GM19099 (cell line): Measurements from ENCODE around the gene HECW1.

Experiments
- POLR2A ChIP-seq: IDR thresholded peaks from 3 replicates; pipeline ENCODE4 v1.6.1; 2011; ENCODE audit warnings: low read depth; ENCODE audit not compliant: insufficient read length; ENCODE audit errors: extremely low read depth

HECW1 gene

GRCh38 chr7:43533801-43534479, 421.5 kb downstream of the HECW1 start:
- TF ChIP-seq POLR2A = no peak

- TF ChIP-seq POLR2A = no peak
Observed at GRCh38 chr7:43535031-43535451, 422.6 kb downstream of the HECW1 start.

- no peak for TF ChIP-seq POLR2A
Observed at GRCh38 chr7:43535810-43536585, 423.6 kb downstream of the HECW1 start.

GRCh38 chr7:43536773-43537172, 424.3 kb downstream of the HECW1 start:
- no peak for TF ChIP-seq POLR2A

- no peak for TF ChIP-seq POLR2A
Observed at GRCh38 chr7:43537765-43538403, 425.4 kb downstream of the HECW1 start.

- no peak for TF ChIP-seq POLR2A
Observed at GRCh38 chr7:43538404-43538771, 425.9 kb downstream of the HECW1 start.

- TF ChIP-seq POLR2A = no peak
Observed at GRCh38 chr7:43540471-43540870, 428.0 kb downstream of the HECW1 start.

GRCh38 chr7:43542716-43543115, 430.3 kb downstream of the HECW1 start:
- no peak for TF ChIP-seq POLR2A

- no peak for TF ChIP-seq POLR2A
Observed at GRCh38 chr7:43546231-43546630, 433.8 kb downstream of the HECW1 start.

GRCh38 chr7:43550427-43550826, 438.0 kb downstream of the HECW1 start:
- no peak for TF ChIP-seq POLR2A

- no peak for TF ChIP-seq POLR2A
Observed at GRCh38 chr7:43552122-43552521, 439.7 kb downstream of the HECW1 start.

GRCh38 chr7:43553999-43554398, 441.6 kb downstream of the HECW1 start:
- no peak for TF ChIP-seq POLR2A

GRCh38 chr7:43554423-43554822, 442.0 kb downstream of the HECW1 start:
- TF ChIP-seq POLR2A = no peak

GRCh38 chr7:43557831-43558495, 445.5 kb downstream of the HECW1 start:
- TF ChIP-seq POLR2A = no peak
